GM18505 (cell line): ENCODE results near the gene ZNF554.

Experiments
- ATAC-seq: cut with Tn5 transposase; IDR thresholded peaks from one replicate; pipeline ENCODE4 v1.9.1; 2021; ENCODE audit not compliant: unreplicated experiment
- POLR2A ChIP-seq: IDR thresholded peaks from 4 replicates; pipeline ENCODE4 v1.6.1; 2011; ENCODE audit warnings: borderline replicate concordance; ENCODE audit not compliant: insufficient read depth, insufficient read length; ENCODE audit errors: extremely low read depth

Gene ZNF554

DNA sequence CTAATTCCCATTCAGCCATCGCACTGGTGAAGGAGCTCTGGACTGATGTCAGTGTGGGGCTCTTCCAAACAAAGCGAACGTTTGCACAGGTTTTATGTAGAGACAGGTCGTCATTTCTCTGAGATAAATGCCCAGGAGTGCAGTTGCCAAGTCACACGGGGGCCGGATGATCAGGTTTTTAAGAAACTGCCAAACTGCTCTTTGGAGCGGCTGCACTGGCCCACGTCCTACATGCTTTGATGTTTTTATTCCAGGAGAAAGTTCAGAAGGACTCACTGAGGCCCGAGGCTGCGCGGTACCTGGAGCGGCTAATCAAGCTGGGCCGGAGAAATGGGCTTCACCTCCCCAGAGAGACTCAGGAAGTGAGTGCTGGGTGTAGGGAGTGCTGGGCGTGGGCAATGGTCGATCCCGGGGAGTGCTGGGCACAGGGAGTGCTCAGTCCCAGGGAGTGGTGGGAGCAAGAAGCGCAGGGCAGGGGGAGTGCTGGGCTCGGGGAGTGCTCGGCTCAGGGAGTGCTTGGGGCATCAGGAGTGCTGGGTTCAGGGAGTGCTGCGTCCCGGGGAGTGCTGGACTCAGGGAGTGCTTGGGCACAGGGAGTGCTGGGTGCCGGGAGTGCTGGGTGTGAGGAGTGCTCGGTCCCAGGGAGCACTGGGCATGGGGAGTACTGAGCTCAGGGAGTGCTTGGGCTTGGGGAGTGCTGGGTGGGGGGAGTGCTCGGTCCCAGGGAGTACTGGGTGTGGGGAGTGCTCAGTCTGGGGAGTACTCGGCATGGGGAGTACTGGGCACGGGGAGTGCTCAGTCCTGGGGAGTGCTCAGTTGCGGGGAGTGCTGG is 23.6 kb upstream of the ZNF554 start:
- no peak for ATAC-seq
- TF ChIP-seq POLR2A = no peak

GRCh38 chr19:2796659-2797266 is 22.9 kb upstream of the ZNF554 start:
- TF ChIP-seq POLR2A = no peak

DNA sequence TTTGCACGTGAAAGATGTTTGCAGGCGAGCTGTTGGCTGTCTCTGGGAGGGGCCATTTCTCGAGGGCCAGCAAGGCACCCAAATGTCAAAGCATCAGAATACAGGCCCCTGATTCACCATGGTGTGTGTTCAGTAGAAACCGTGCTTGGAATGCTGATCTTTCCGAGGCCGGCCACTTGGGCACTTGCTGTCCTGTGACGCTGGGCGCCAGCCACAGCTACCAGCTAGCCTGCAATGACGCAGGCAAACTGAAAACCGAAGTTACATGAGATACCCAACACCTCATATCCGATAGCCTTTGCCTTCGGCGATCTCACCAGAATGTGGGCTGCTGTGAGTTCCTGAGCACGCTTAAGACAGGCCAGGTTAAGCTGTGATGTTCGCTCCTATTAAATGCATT is 22.4 kb upstream of the ZNF554 start:
- TF ChIP-seq POLR2A = no peak
- no peak for ATAC-seq

More at GRCh38 chr19:2796659-2797266, 22.9 kb upstream of the ZNF554 start:
- no peak for ATAC-seq

DNA sequence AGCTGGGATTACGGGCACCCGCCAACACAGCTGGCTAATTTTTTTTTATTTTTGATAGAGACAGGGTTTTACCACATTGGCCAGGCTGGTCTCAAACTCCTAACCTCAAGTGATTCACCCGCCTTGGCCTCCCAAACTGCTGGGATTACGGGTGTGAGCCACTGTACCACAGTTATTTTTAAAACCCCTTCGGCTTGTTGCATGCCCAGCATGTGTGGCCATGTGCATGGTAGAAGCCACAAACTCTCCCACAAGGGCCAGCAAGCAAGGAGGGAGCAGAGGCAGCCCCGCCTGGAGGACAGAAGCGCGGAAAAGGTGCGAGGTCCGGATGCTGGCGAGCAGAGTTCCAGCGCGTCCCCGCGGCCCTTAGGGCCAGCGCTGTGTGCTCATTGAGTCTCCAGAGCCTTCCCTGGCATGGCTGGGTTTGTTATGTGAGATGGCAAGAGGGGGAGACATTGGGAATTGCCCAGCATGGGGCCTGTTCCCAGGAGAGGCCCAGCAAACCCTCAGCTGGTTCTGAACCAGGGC is 21.4 kb upstream of the ZNF554 start:
- no peak for TF ChIP-seq POLR2A
- ATAC-seq = no peak

GRCh38 chr19:2798733-2799132 is 20.9 kb upstream of the ZNF554 start:
- ATAC-seq = no peak
- TF ChIP-seq POLR2A = no peak

- ATAC-seq = no peak
- TF ChIP-seq POLR2A = no peak
Measured at GRCh38 chr19:2799273-2800020, 20.2 kb upstream of the ZNF554 start.

DNA sequence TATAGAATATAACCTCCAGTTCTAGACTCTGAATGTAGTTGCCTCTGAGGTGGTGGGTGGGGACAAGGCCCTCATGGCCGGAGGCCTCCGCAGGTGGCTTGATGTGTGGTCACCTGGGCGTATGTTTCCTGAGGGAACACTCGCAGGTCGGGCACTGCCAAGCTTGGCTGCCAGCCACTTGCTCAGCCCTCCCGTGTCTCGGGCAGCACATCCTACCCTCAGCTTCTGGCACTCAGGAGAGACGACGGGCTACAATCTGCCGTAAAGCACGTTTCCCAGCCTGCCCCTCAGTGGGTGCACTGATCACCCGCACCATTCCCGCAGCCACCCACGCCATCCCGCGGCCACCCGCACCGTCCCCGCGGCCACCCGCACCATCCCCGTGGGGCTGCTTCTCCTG is 19.2 kb upstream of the ZNF554 start:
- no peak for ATAC-seq
- TF ChIP-seq POLR2A = no peak

DNA sequence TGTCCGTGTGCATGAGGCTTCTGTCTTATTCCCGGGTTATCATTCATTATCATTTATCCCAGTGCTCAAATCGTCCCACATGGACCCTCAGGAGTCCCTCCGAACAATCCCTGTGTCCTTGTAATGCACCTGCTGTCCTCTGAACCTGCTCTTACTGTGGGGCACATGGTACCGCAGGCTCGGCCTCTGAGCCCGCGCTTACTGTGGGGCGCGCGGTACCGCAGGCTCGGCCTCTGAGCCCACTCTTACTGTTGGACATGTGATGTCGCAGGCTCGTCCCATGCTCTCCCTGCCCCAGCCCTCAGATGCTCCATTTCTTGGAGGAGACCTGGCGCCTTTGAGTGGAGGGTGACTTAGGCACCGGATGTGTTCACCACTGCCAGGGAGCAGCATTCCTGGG is 16.8 kb upstream of the ZNF554 start:
- TF ChIP-seq POLR2A = no peak
- no peak for ATAC-seq

DNA sequence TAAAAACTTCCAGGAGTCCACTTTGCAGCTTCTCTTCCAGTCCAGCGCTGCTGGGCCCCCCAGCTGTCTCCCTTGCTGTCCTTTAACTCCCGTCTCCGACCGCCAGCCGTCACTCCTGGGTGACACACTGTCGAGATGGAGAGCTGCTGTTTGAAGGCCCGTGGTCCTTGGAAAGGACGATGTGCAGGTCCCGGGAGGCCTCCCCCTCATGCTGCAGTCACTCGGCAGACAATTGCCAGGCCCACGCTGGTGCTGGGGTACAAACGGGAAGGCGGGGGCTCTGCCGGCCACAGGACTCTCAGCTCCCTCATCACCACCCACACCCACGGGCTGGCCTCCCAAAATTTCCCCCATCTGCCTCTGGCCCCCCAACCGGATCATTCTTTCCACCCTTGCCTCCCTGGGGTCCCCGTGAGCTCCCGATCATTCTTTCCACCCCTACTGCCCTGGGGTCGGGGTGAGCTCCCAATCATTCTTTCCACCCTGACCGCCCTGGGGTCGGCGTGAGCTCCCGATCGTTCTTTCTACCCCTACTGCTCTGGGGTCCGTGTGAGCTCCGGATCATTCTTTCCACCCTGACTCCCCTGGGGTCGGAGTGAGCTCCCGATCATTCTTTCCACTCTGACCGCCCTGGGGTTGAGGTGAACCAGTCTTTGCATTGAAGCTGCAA is 16.0 kb upstream of the ZNF554 start:
- TF ChIP-seq POLR2A = no peak
- ATAC-seq = no peak

GRCh38 chr19:2804156-2805004 is 15.3 kb upstream of the ZNF554 start:
- no peak for TF ChIP-seq POLR2A
- no peak for ATAC-seq

GRCh38 chr19:2805261-2805900 is 14.3 kb upstream of the ZNF554 start:
- no peak for ATAC-seq

DNA sequence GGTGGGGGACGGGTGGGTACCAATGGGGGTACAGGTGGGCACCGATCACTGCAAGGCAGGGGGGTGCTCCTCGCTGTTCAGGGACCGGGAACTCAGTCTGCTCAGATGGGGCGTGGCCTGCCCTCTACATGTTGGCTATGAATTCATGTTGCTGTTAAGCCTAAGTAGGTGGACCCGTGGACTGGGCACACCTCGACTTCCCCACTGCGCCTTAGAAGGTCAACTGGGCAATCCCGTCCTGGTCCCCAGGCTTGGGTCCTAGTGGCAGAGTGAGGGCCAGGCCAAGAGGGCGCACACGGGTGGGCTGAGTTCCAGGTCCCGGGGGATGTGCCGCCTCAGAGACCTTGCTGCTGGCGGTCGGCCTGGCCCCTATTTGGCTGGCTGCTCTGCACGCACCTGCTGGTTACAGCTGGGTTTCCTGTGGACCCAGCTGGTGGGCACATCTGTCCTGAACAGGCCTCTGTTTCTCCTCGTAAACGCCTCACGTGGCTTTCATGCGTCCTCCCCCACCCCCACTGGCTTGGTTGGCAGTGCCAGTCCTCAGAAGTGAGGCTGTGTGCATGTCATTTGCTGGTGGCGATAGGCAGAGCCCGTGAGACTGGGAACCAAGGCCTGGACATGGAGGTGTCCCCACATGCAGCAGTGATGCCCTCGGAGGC is 13.5 kb upstream of the ZNF554 start:
- TF ChIP-seq POLR2A = no peak
- ATAC-seq = no peak

More at GRCh38 chr19:2805261-2805900, 14.3 kb upstream of the ZNF554 start:
- TF ChIP-seq POLR2A = no peak
